Measurements from ENCODE around the gene GOLGA1.

DNA sequence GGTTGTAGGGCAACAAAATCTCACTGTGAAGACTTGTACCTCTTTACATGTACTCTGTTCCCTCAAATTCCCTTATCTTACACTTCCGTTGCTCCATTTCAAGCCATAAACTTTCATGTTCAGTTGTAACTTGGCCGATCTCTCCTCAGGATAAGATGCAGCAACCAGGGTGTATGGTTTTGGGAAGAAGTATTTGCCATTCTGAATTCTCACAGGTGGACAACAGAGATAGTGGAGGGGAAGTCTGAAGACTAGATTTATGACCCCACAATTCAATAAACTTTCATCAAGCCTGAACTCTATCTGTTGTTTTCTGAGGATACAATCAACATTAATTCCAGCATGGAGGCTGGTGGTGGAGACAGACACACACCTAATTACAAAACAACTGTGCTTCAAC is 27.5 kb downstream of the GOLGA1 start:
- TF ChIP-seq TCF7L2 (IDR thresholded peaks at IDR 0.05; ENCODE audit: low read depth, low read length): no peak
- no peak for TF ChIP-seq RBM17 (IDR thresholded peaks at IDR 0.05; ENCODE audit: borderline replicate concordance, low read depth, low read length)
- TF ChIP-seq, protein P1, sequence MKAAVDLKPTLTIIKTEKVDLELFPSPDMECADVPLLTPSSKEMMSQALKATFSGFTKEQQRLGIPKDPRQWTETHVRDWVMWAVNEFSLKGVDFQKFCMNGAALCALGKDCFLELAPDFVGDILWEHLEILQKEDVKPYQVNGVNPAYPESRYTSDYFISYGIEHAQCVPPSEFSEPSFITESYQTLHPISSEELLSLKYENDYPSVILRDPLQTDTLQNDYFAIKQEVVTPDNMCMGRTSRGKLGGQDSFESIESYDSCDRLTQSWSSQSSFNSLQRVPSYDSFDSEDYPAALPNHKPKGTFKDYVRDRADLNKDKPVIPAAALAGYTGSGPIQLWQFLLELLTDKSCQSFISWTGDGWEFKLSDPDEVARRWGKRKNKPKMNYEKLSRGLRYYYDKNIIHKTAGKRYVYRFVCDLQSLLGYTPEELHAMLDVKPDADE (conservative IDR thresholded peaks at IDR 0.05; ENCODE audit: control insufficient read depth, low read depth, low read length): no peak
- no peak for TF ChIP-seq CEBPG (CRISPR knock-in tag; IDR thresholded peaks at IDR 0.05)
- no peak for TF ChIP-seq CEBPG (tag; conservative IDR thresholded peaks at IDR 0.05 in 1 of 2, IDR thresholded peaks at IDR 0.05 in 1 of 2)
- TF ChIP-seq, protein P2, sequence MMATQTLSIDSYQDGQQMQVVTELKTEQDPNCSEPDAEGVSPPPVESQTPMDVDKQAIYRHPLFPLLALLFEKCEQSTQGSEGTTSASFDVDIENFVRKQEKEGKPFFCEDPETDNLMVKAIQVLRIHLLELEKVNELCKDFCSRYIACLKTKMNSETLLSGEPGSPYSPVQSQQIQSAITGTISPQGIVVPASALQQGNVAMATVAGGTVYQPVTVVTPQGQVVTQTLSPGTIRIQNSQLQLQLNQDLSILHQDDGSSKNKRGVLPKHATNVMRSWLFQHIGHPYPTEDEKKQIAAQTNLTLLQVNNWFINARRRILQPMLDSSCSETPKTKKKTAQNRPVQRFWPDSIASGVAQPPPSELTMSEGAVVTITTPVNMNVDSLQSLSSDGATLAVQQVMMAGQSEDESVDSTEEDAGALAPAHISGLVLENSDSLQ (IDR thresholded peaks at IDR 0.05): peak; percentile 84
- TF ChIP-seq, protein P3, sequence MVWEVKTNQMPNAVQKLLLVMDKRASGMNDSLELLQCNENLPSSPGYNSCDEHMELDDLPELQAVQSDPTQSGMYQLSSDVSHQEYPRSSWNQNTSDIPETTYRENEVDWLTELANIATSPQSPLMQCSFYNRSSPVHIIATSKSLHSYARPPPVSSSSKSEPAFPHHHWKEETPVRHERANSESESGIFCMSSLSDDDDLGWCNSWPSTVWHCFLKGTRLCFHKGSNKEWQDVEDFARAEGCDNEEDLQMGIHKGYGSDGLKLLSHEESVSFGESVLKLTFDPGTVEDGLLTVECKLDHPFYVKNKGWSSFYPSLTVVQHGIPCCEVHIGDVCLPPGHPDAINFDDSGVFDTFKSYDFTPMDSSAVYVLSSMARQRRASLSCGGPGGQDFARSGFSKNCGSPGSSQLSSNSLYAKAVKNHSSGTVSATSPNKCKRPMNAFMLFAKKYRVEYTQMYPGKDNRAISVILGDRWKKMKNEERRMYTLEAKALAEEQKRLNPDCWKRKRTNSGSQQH (CRISPR knock-in tag; IDR thresholded peaks at IDR 0.05): no peak
- no peak for TF ChIP-seq ZFX (CRISPR knock-in tag; IDR thresholded peaks at IDR 0.05)
- TF ChIP-seq CBX2 (IDR thresholded peaks at IDR 0.05; ENCODE audit: insufficient read depth, low read length, poor library complexity, severe bottlenecking): no peak
- TF ChIP-seq SIX5 (IDR thresholded peaks at IDR 0.05; ENCODE audit: borderline replicate concordance in 1 of 2, insufficient read depth in 1 of 2, low read depth in 1 of 2, low read length in 2 of 2): no peak
- no peak for TF ChIP-seq HMG20B (CRISPR knock-in tag; IDR thresholded peaks at IDR 0.05)
- TF ChIP-seq ZNF316 (IDR thresholded peaks at IDR 0.05): no peak
- TF ChIP-seq, protein P4, sequence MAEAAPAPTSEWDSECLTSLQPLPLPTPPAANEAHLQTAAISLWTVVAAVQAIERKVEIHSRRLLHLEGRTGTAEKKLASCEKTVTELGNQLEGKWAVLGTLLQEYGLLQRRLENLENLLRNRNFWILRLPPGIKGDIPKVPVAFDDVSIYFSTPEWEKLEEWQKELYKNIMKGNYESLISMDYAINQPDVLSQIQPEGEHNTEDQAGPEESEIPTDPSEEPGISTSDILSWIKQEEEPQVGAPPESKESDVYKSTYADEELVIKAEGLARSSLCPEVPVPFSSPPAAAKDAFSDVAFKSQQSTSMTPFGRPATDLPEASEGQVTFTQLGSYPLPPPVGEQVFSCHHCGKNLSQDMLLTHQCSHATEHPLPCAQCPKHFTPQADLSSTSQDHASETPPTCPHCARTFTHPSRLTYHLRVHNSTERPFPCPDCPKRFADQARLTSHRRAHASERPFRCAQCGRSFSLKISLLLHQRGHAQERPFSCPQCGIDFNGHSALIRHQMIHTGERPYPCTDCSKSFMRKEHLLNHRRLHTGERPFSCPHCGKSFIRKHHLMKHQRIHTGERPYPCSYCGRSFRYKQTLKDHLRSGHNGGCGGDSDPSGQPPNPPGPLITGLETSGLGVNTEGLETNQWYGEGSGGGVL (CRISPR knock-in tag; IDR thresholded peaks at IDR 0.05): no peak
